H9 (cell line): Measurements from ENCODE around the gene DENND1C. TPM values are rescaled to one million over a fixed set of nuclear protein-coding genes. Genes with fewer than 3 reads are reported as not detected.

Source experiments
- DNase-seq: peaks from one replicate; pipeline ENCODE4 v3.0.0-alpha.2; 2017
- H2AFZ ChIP-seq: one replicate; pipeline ENCODE4 v1.6.1; 2013; ENCODE audit warnings: mild to moderate bottlenecking, low read length, control low read depth, moderate library complexity
- H2AK5ac ChIP-seq: 2 replicates; pipeline ENCODE4 v1.6.1; 2013; ENCODE audit warnings: low read length, control low read depth, mixed read lengths; ENCODE audit not compliant: insufficient read length
- H2BK120ac ChIP-seq: one replicate; pipeline ENCODE4 v1.6.1; 2013; ENCODE audit warnings: low read depth, mild to moderate bottlenecking, low read length, control low read depth, inconsistent platforms; ENCODE audit not compliant: poor library complexity, severe bottlenecking
- H2BK12ac ChIP-seq: 2 replicates; pipeline ENCODE4 v1.6.1; 2013; ENCODE audit warnings: low read length, control low read depth, mixed read lengths, low read depth; ENCODE audit not compliant: insufficient read length
- H2BK15ac ChIP-seq: 2 replicates; pipeline ENCODE4 v1.6.1; 2013; ENCODE audit warnings: low read depth, low read length, control low read depth
- H2BK20ac ChIP-seq: one replicate; pipeline ENCODE4 v1.6.1; 2013; ENCODE audit warnings: low read depth, mild to moderate bottlenecking, low read length, control low read depth, inconsistent platforms; ENCODE audit not compliant: poor library complexity, severe bottlenecking
- H2BK5ac ChIP-seq: 2 replicates; pipeline ENCODE4 v1.6.1; 2013; ENCODE audit warnings: low read length, control low read depth, mixed read lengths; ENCODE audit not compliant: insufficient read length
- H3K14ac ChIP-seq: 2 replicates; pipeline ENCODE4 v1.6.1; 2013; ENCODE audit warnings: low read length, control low read depth; ENCODE audit not compliant: insufficient read depth
- H3K18ac ChIP-seq: 2 replicates; pipeline ENCODE4 v1.6.1; 2013; ENCODE audit warnings: low read depth, mild to moderate bottlenecking, mixed read lengths, low read length, control low read depth; ENCODE audit not compliant: insufficient read length
- H3K23ac ChIP-seq: 2 replicates; pipeline ENCODE4 v1.6.1; 2013; ENCODE audit warnings: low read length, control low read depth, mixed read lengths, low read depth; ENCODE audit not compliant: insufficient read length
- H3K23me2 ChIP-seq: 2 replicates; pipeline ENCODE4 v1.6.1; 2013; ENCODE audit warnings: low read depth, mild to moderate bottlenecking, mixed read lengths, low read length, control low read depth; ENCODE audit not compliant: insufficient read length, poor library complexity, severe bottlenecking
- H3K27ac ChIP-seq: 2 replicates; pipeline ENCODE4 v1.5.1; 2013; ENCODE audit warnings: low read length, control low read depth, mixed read lengths, low read depth; ENCODE audit not compliant: insufficient read length
- H3K27me3 ChIP-seq: 2 replicates; pipeline ENCODE4 v1.6.1; 2013; ENCODE audit warnings: low read length, control low read depth, inconsistent platforms; ENCODE audit not compliant: insufficient read depth
- H3K4ac ChIP-seq: 2 replicates; pipeline ENCODE4 v1.6.1; 2013; ENCODE audit warnings: low read depth, mild to moderate bottlenecking, control low read depth, inconsistent platforms, low read length, moderate library complexity
- H3K4me1 ChIP-seq: 2 replicates; pipeline ENCODE4 v1.6.1; 2013; ENCODE audit warnings: low read length, control low read depth, inconsistent platforms; ENCODE audit not compliant: insufficient read depth
- H3K4me2 ChIP-seq: 2 replicates; pipeline ENCODE4 v1.6.1; 2013; ENCODE audit warnings: low read length, control low read depth, mixed read lengths; ENCODE audit not compliant: insufficient read length, insufficient read depth
- H3K56ac ChIP-seq: 2 replicates; pipeline ENCODE4 v1.6.1; 2013; ENCODE audit warnings: low read depth, mild to moderate bottlenecking, mixed read lengths, low read length, control low read depth; ENCODE audit not compliant: insufficient read length
- H3K79me1 ChIP-seq: 2 replicates; pipeline ENCODE4 v1.6.1; 2013; ENCODE audit warnings: low read depth, mild to moderate bottlenecking, moderate library complexity, low read length, control low read depth, inconsistent platforms; ENCODE audit not compliant: insufficient read depth, poor library complexity, severe bottlenecking
- H3K79me2 ChIP-seq: 2 replicates; pipeline ENCODE4 v1.6.1; 2013; ENCODE audit warnings: low read length, control low read depth, inconsistent platforms; ENCODE audit not compliant: insufficient read depth
- H3K9ac ChIP-seq: 2 replicates; pipeline ENCODE4 v1.6.1; 2013; ENCODE audit warnings: low read length, control low read depth, mixed read lengths; ENCODE audit not compliant: insufficient read length; ENCODE audit errors: extremely low read depth
- H3K9me3 ChIP-seq: one replicate; pipeline ENCODE4 v1.6.1; 2013; ENCODE audit warnings: low read depth, low read length, inconsistent platforms; ENCODE audit not compliant: control insufficient read depth
- H3T11ph ChIP-seq: one replicate; pipeline ENCODE4 v1.6.1; 2013; ENCODE audit warnings: mild to moderate bottlenecking, low read length, control low read depth, inconsistent platforms
- H4K20me1 ChIP-seq: one replicate; pipeline ENCODE4 v1.6.1; 2013; ENCODE audit not compliant: control insufficient read depth, insufficient read length, insufficient read depth
- H4K5ac ChIP-seq: 2 replicates; pipeline ENCODE4 v1.6.1; 2013; ENCODE audit warnings: low read depth, mild to moderate bottlenecking, mixed read lengths, low read length, control low read depth; ENCODE audit not compliant: insufficient read length
- H4K8ac ChIP-seq: replicated peaks from 2 replicates; pipeline ENCODE4 v1.6.1; 2013; ENCODE audit warnings: low read length, control low read depth, mixed read lengths, low read depth; ENCODE audit not compliant: insufficient read length
- H4K91ac ChIP-seq: 2 replicates; pipeline ENCODE4 v1.6.1; 2013; ENCODE audit warnings: low read depth, mild to moderate bottlenecking, moderate library complexity, mixed read lengths, low read length, control low read depth; ENCODE audit not compliant: insufficient read length
- H3K27ac Mint-ChIP-seq, 3 experiments: 2 replicates in 2 of 3; 3 replicates in 1 of 3; pipeline ENCODE4 v1.8.0; 2020 to 2021; ENCODE audit warnings: mixed read lengths in 3 of 3, mild to moderate bottlenecking in 1 of 3, moderate library complexity in 1 of 3
- H3K27me3 Mint-ChIP-seq: 2 replicates; pipeline ENCODE4 v1.8.0; 2021; ENCODE audit warnings: low read depth, mild to moderate bottlenecking, moderate library complexity, mixed read lengths
- H3K36me3 Mint-ChIP-seq, 3 experiments: 2 replicates in 2 of 3; 3 replicates in 1 of 3; pipeline ENCODE4 v1.8.0; 2020 to 2021; ENCODE audit warnings: low read depth in 3 of 3, mixed read lengths in 3 of 3; ENCODE audit not compliant: insufficient read depth in 1 of 3
- H3K4me1 Mint-ChIP-seq, 2 experiments: 2 replicates each; pipeline ENCODE4 v1.8.0; 2020; ENCODE audit warnings: mixed read lengths in 2 of 2
- H3K4me3 Mint-ChIP-seq, 2 experiments: 2 replicates in 1 of 2; 3 replicates in 1 of 2; pipeline ENCODE4 v1.8.0; 2020 to 2021; ENCODE audit warnings: mild to moderate bottlenecking in 2 of 2, mixed read lengths in 2 of 2, moderate library complexity in 1 of 2
- H3K9me3 Mint-ChIP-seq, 2 experiments: 2 replicates in 1 of 2; 3 replicates in 1 of 2; pipeline ENCODE4 v1.8.0; 2020; ENCODE audit warnings: mild to moderate bottlenecking in 2 of 2, mixed read lengths in 2 of 2, moderate library complexity in 1 of 2
- CTCF ChIP-seq: fragments of 200-600 bp; sonication (generic); conservative IDR thresholded peaks from 3 replicates; pipeline ENCODE4 v1.8.0; 2021; ENCODE audit warnings: antibody characterized with exemption, mild to moderate bottlenecking
- WGBS: extraction: QIAGEN DNeasy Blood & Tissue Kit; methylation state at CpG from one replicate; pipeline ENCODE4 v1.1.7; 2013; ENCODE audit warnings: missing lambda C conversion rate, low lambda C conversion rate, mixed read lengths; ENCODE audit not compliant: insufficient read length; ENCODE audit errors: extremely low coverage; 5-methylcytosine and 5-hydroxymethylcytosine counted together
- total RNA-seq: library from RNA; stranded (reverse); gene quantifications from 2 replicates; pipeline ENCODE4 v1.2.1, GENCODE V29; 2021

The DENND1C gene
- total RNA-seq, 1 experiment from 2014 or later = 2.4 TPM

- no peaks in the 10 kb centered on the region for H3K23me2 ChIP-seq
- H2BK12ac ChIP-seq = no peak overlapping the region
- no peak overlapping the region for H3K4me3 Mint-ChIP-seq
- no peak overlapping the region for H4K8ac ChIP-seq
- no peak overlapping the region for H2BK15ac ChIP-seq
- no peak overlapping the region for H2BK5ac ChIP-seq
- no peaks in the 10 kb centered on the region for H3K27me3 ChIP-seq
- H2AFZ ChIP-seq = no peak overlapping the region
- WGBS = no CpG with 5 or more reads among the region's 2 CpGs
- H3K4ac ChIP-seq = no peak overlapping the region
- H2BK120ac ChIP-seq = no peak overlapping the region
- no peak overlapping the region for H4K5ac ChIP-seq
- H4K91ac ChIP-seq = no peak overlapping the region
- H3K27ac ChIP-seq = no peak overlapping the region
- H3K79me2 ChIP-seq = no peaks in the 10 kb centered on the region
- no peak overlapping the region for H3T11ph ChIP-seq
- H4K20me1 ChIP-seq = no peaks in the 10 kb centered on the region
- H3K9me3 Mint-ChIP-seq = no peaks in the 10 kb centered on the region
- no peak overlapping the region for H3K18ac ChIP-seq
- peaks cover 9% of the 10 kb centered on the region for H3K27me3 Mint-ChIP-seq
- no peak overlapping the region for H3K14ac ChIP-seq
- H3K9me3 ChIP-seq = no peaks in the 10 kb centered on the region
- TF ChIP-seq CTCF = no peak
- no peak overlapping the region for H2BK20ac ChIP-seq
- no peak overlapping the region for H3K56ac ChIP-seq
- H3K4me2 ChIP-seq = no peak overlapping the region
- peaks cover 10 to 11% of the 10 kb centered on the region in 2 experiments for H3K4me1 Mint-ChIP-seq
- no peaks in the 10 kb centered on the region for H3K79me1 ChIP-seq
- H3K23ac ChIP-seq = no peak overlapping the region
- H3K4me1 ChIP-seq = peaks cover 2% of the 10 kb centered on the region; the same call in 1 of the 2 replicates
- no peak overlapping the region for H2AK5ac ChIP-seq
- H3K9ac ChIP-seq = no peak overlapping the region
- no peaks in the 10 kb centered on the region for H3K36me3 Mint-ChIP-seq
- DNase-seq = no peak
- no peak overlapping the region for H3K27ac Mint-ChIP-seq
Measured at GRCh38 chr19:6524311-6524710, 42.7 kb upstream of the DENND1C start.
